Dendritic cell treated with granulocyte-macrophage colony-stimulating factor and Interleukin-4, amounts not matched to agents 40 ng/mL and 50 ng/mL, for 4 days (primary cell): ENCODE results near the gene TIGD1.

ENCODE experiments used
- H3K27ac Mint-ChIP-seq: one replicate; pipeline ENCODE4 v1.8.0; 2022; ENCODE audit warnings: mild to moderate bottlenecking, mixed read lengths
- H3K27me3 Mint-ChIP-seq: one replicate; pipeline ENCODE4 v1.8.0; 2022; ENCODE audit warnings: mild to moderate bottlenecking, mixed read lengths
- H3K36me3 Mint-ChIP-seq: one replicate; pipeline ENCODE4 v1.8.0; 2022; ENCODE audit warnings: low read depth, mixed read lengths
- H3K4me1 Mint-ChIP-seq: one replicate; pipeline ENCODE4 v1.8.0; 2022; ENCODE audit warnings: low read depth, mixed read lengths
- H3K4me3 Mint-ChIP-seq: one replicate; pipeline ENCODE4 v1.8.0; 2022; ENCODE audit warnings: mild to moderate bottlenecking, moderate library complexity, mixed read lengths
- H3K9me3 Mint-ChIP-seq: one replicate; pipeline ENCODE4 v1.8.0; 2022; ENCODE audit warnings: mixed read lengths
- intact Hi-C: fragments of 100-400 bp; cut with micrococcal nuclease; formaldehyde crosslinking; loops from one replicate; pipeline ENCODE4 v1.15.0; 2022

Gene TIGD1

GRCh38 chr2:232528746-232529460 lies 21.5 kb downstream of the TIGD1 start:
- intact Hi-C loops, result loop anchor here (10.0 kb wide), 1 partner anchor 624 kb away; no protein-coding TSS in a partner anchor
- Mint-ChIP-seq H3K9me3 (no peaks in the 10 kb centered on the region), H3K4me1 (peaks cover 44% of the 10 kb centered on the region), H3K4me3 (no peak overlapping the region), H3K27me3 (peaks cover 59% of the 10 kb centered on the region), H3K36me3 (no peaks in the 10 kb centered on the region), H3K27ac (peak overlapping the region; percentile 57)

DNA sequence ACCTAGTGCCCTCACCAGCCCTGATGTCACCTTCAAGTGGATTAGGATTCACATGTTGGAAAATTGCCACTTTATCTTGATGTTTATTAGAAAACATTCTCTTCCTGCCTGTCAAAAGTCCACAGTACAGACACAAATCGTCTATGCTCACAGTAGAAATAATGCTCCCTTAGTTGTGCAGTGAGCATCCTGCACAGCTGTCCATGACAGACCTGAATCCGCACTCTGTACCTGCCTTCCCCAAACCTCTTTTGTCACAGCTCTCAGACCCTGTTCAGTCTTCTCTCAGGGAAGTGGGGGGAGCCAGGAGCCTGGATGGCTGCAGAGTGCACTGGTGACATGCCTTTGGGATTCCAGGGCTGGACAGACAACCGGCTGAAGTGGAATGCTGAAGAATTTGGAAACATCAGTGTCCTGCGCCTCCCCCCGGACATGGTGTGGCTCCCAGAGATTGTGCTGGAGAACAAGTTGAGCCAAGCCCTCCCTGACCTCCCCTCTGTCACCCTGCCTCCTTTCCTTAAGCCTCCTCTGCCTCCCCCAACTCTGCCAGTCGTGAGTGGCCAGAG lies 22.4 kb downstream of the TIGD1 start:
- peaks cover 45% of the 10 kb centered on the region for H3K4me1 Mint-ChIP-seq
- H3K27ac Mint-ChIP-seq, result no peak overlapping the region
- intact Hi-C loops, result loop anchor here (10.0 kb wide), 1 partner anchor 623 kb away; no protein-coding TSS in a partner anchor
- H3K27me3 Mint-ChIP-seq, result peaks cover 62% of the 10 kb centered on the region
- H3K9me3 Mint-ChIP-seq, result no peaks in the 10 kb centered on the region
- no peak overlapping the region for H3K4me3 Mint-ChIP-seq
- no peaks in the 10 kb centered on the region for H3K36me3 Mint-ChIP-seq

- intact Hi-C loops, result loop anchor here (10.0 kb wide), 1 partner anchor 622 kb away; no protein-coding TSS in a partner anchor
- no peak overlapping the region for H3K27ac Mint-ChIP-seq
- H3K9me3 Mint-ChIP-seq, result no peaks in the 10 kb centered on the region
- peaks cover 54% of the 10 kb centered on the region for H3K4me1 Mint-ChIP-seq
- no peaks in the 10 kb centered on the region for H3K36me3 Mint-ChIP-seq
- no peak overlapping the region for H3K4me3 Mint-ChIP-seq
- peaks cover 72% of the 10 kb centered on the region for H3K27me3 Mint-ChIP-seq
These were observed 23.9 kb downstream of the TIGD1 start for GRCh38 chr2:232526372-232526941.

GRCh38 chr2:232525791-232526371 lies 24.5 kb downstream of the TIGD1 start, which contains the start of gene CHRND:
Gene CHRND, plus strand, starts transcription at chr2:232526160. Its CDS starts 56 bp downstream, at chr2:232526216.
- peaks cover 73% of the 10 kb centered on the region for H3K27me3 Mint-ChIP-seq
- no peak within 1 kb of the TSS for H3K4me3 Mint-ChIP-seq
- H3K36me3 Mint-ChIP-seq, result no peaks in the 10 kb centered on the region
- H3K27ac Mint-ChIP-seq, result no peak within 1 kb of the TSS
- H3K9me3 Mint-ChIP-seq, result no peaks in the 10 kb centered on the region
- intact Hi-C loops, result loop anchor here (10.0 kb wide), 1 partner anchor 621 kb away; no protein-coding TSS in a partner anchor
- H3K4me1 Mint-ChIP-seq, result peaks cover 56% of the 10 kb centered on the region

- no peak overlapping the region for H3K4me3 Mint-ChIP-seq
- intact Hi-C loops, result loop anchor here (10.0 kb wide), 1 partner anchor 620 kb away; no protein-coding TSS in a partner anchor
These were observed 25.2 kb downstream of the TIGD1 start for GRCh38 chr2:232525199-232525598.

DNA sequence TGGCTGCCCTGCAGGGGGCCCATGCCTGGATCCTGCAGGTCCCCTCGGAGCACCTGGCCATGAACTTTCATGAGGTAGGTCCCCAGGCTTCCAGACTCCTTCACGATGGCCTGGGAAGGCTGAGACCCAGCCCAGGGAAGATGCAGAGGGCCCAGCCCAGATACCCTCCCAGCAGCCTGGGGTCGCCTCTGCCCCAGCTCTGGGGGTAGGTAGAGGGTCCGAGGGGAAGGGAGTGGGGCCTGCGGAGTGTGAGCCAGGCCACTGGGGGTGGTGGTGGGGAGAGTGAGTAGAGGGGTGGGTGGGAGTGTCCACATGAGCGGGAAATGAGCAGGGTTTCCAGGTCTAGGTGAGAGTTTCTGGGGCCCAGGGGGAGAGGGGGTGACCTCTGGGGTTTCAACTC lies 25.6 kb downstream of the TIGD1 start:
- Mint-ChIP-seq H3K27ac (no peak overlapping the region), H3K4me1 (peaks cover 49% of the 10 kb centered on the region), H3K4me3 (no peak overlapping the region), H3K9me3 (no peaks in the 10 kb centered on the region), H3K27me3 (peaks cover 76% of the 10 kb centered on the region), H3K36me3 (no peaks in the 10 kb centered on the region)
- intact Hi-C loops, result loop anchor here (5.0 to 10.0 kb wide), 2 partner anchors 77 to 620 kb away; no protein-coding TSS in a partner anchor

More at GRCh38 chr2:232525199-232525598, 25.2 kb downstream of the TIGD1 start:
- H3K27ac Mint-ChIP-seq, result no peak overlapping the region
- H3K9me3 Mint-ChIP-seq, result no peaks in the 10 kb centered on the region
- H3K36me3 Mint-ChIP-seq, result no peaks in the 10 kb centered on the region
- peaks cover 74% of the 10 kb centered on the region for H3K27me3 Mint-ChIP-seq
- peaks cover 51% of the 10 kb centered on the region for H3K4me1 Mint-ChIP-seq

DNA sequence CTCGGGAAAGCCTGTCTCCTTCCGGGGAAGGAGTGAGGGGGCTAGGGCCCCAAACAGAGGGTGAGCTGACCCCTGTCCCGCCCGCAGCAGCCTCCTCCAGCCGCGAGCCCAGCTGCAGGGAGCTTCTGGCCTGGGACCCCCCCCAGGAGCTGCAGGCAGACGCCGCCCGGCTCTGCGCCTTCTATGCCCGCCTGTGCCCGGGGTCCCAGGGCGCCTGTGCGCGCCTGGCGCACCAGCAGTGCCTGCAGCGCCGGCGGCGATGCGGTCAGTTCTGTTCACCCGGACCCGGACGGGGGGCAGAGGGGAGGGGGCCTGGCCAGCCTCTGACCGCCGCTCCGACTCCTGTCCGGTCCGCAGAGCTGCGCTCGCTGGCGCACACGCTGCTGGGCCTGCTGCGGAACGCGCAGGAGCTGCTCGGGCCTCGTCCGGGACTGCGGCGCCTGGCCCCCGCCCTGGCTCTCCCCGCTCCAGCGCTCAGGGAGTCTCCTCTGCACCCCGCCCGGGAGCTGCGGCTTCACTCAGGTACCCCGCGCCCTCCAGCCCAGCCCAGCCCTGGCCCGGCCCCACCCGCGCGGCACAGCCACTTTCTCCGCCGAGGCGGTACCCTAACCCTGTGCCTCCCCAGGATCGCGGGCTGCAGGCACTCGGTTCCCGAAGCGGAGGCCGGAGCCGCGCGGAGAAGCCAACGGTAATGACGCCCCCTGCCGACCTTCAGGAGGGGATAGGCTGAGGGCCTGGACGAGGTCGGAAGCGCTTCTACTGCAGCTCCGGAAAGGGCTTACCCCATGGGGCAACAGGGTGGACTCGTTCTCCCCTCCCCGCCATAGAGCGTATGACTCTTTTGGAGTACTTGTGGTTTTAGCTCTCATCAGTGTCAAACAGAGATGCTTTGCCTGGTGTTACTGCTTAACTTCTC lies 26.4 kb downstream of the TIGD1 start:
- H3K4me3 Mint-ChIP-seq, result peak overlapping the region; percentile 62

DNA sequence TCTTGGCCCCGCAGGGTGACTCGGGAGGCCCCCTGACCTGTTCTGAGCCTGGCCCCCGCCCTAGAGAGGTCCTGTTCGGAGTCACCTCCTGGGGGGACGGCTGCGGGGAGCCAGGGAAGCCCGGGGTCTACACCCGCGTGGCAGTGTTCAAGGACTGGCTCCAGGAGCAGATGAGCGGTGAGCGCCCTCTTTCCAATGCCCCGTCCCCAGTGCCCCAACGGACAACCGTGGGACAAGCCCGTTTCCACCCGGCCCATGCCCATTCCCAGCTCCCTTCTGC lies 27.0 kb downstream of the TIGD1 start:
- intact Hi-C loops, result loop anchor here (5.0 to 10.0 kb wide), 2 partner anchors 76 to 619 kb away; no protein-coding TSS in a partner anchor
- no peaks in the 10 kb centered on the region for H3K9me3 Mint-ChIP-seq
- no peaks in the 10 kb centered on the region for H3K36me3 Mint-ChIP-seq
- H3K27ac Mint-ChIP-seq, result no peak overlapping the region
- peaks cover 35% of the 10 kb centered on the region for H3K4me1 Mint-ChIP-seq
- H3K4me3 Mint-ChIP-seq, result no peak overlapping the region
- H3K27me3 Mint-ChIP-seq, result peaks cover 79% of the 10 kb centered on the region

More for the DNA sequence above, 26.4 kb downstream of the TIGD1 start:
- intact Hi-C loops, result loop anchor here (5.0 to 10.0 kb wide), 2 partner anchors 77 to 619 kb away; no protein-coding TSS in a partner anchor
- no peak overlapping the region for H3K27ac Mint-ChIP-seq
- peaks cover 84% of the 10 kb centered on the region for H3K27me3 Mint-ChIP-seq
- peaks cover 41% of the 10 kb centered on the region for H3K4me1 Mint-ChIP-seq
- H3K9me3 Mint-ChIP-seq, result no peaks in the 10 kb centered on the region
- H3K36me3 Mint-ChIP-seq, result no peaks in the 10 kb centered on the region

GRCh38 chr2:232522623-232523401 lies 27.5 kb downstream of the TIGD1 start:
- Mint-ChIP-seq H3K27ac (no peak overlapping the region), H3K27me3 (peaks cover 75% of the 10 kb centered on the region), H3K36me3 (no peaks in the 10 kb centered on the region), H3K4me3 (peak overlapping the region; percentile 27), H3K9me3 (no peaks in the 10 kb centered on the region), H3K4me1 (peaks cover 30% of the 10 kb centered on the region)
- intact Hi-C loops, result loop anchor here (5.0 to 10.0 kb wide), 2 partner anchors 76 to 618 kb away; no protein-coding TSS in a partner anchor

DNA sequence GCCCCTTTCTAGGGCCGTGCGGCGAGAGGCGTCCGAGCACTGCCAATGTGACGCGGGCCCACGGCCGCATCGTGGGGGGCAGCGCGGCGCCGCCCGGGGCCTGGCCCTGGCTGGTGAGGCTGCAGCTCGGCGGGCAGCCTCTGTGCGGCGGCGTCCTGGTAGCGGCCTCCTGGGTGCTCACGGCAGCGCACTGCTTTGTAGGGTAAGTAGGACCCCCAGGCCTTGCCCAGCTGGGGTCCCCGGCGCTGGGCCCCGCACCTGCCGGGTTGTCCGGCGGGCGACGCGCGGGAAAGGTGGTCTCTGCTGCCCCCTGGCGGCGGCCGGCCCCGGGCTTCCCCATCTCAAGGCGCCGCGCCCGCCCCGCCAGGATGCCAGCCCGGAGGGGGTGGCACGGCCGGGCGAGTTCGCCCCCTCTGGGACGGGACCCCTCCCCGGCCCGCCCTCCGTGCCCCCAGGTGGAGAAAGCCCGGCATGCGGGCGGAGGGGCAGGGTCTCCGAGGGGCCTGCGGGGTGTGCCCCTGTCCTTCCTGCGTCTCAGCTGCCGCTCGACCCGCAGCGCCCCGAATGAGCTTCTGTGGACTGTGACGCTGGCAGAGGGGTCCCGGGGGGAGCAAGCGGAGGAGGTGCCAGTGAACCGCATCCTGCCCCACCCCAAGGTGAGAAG lies 28.3 kb downstream of the TIGD1 start:
- Mint-ChIP-seq H3K27ac (no peak overlapping the region), H3K9me3 (no peaks in the 10 kb centered on the region), H3K4me3 (peak overlapping the region; percentile 27), H3K4me1 (peaks cover 30% of the 10 kb centered on the region), H3K27me3 (peaks cover 70% of the 10 kb centered on the region), H3K36me3 (no peaks in the 10 kb centered on the region)
- intact Hi-C loops, result loop anchor here (5.0 to 10.0 kb wide), 2 partner anchors 75 to 617 kb away; no protein-coding TSS in a partner anchor

DNA sequence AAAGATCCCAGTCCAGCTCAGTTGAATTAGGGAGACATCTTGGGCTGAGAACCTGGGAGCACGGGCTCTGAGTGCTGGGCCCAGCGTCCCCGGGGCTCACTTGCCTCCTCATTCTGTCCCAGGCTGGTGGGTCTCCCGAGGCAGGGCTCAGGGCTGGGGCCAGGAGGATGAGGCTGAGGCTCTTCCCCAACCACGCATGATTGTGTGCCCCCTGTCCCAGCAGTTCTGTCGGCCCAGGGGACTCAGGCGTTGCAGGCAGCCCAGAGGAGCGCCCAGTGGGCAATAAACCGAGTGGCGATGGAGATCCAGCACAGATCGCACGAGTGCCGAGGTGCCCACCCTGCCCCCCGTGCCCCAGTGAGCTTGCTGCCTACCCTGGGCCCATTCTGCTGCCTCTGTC lies 29.3 kb downstream of the TIGD1 start:
- H3K27ac Mint-ChIP-seq, result no peak overlapping the region
- peaks cover 65% of the 10 kb centered on the region for H3K27me3 Mint-ChIP-seq
- H3K36me3 Mint-ChIP-seq, result no peaks in the 10 kb centered on the region
- H3K9me3 Mint-ChIP-seq, result no peaks in the 10 kb centered on the region
- H3K4me3 Mint-ChIP-seq, result no peak overlapping the region
- H3K4me1 Mint-ChIP-seq, result peaks cover 32% of the 10 kb centered on the region
- intact Hi-C loops, result loop anchor here (5.0 to 10.0 kb wide), 2 partner anchors 74 to 616 kb away; no protein-coding TSS in a partner anchor

DNA sequence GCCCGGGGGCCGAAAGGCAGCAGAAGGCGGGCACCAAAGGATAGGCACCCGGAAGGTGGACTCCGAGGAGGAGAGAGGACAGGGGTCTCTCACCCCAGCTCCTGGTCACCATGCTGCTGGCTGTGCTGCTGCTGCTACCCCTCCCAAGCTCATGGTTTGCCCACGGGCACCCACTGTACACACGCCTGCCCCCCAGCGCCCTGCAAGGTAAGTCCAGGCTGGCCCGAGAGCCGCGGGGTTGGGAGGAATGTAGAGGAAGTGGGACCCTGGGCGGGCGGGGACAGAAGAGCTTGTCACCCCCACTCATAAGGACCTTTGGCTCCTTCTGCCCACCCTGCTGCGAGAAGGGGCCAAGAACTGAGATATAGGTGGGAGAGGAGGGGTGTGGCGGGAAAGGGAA lies 29.9 kb downstream of the TIGD1 start:
- intact Hi-C loops, result loop anchor here (5.0 to 10.0 kb wide), 2 partner anchors 73 to 616 kb away; no protein-coding TSS in a partner anchor
- Mint-ChIP-seq H3K27me3 (peaks cover 64% of the 10 kb centered on the region), H3K9me3 (no peaks in the 10 kb centered on the region), H3K27ac (no peak overlapping the region), H3K36me3 (no peaks in the 10 kb centered on the region), H3K4me3 (no peak overlapping the region), H3K4me1 (peaks cover 31% of the 10 kb centered on the region)
